ENCODE results near the gene DENND6B. TPM values are rescaled to one million over a fixed set of nuclear protein-coding genes. Genes with fewer than 3 reads are reported as not detected.

The DENND6B gene
- total RNA-seq, 1 experiment from 2014 or later = 2.5 TPM

GRCh38 chr22:50356186-50356585, 29.4 kb upstream of the DENND6B start (continued):
- TF ChIP-seq, protein P1, sequence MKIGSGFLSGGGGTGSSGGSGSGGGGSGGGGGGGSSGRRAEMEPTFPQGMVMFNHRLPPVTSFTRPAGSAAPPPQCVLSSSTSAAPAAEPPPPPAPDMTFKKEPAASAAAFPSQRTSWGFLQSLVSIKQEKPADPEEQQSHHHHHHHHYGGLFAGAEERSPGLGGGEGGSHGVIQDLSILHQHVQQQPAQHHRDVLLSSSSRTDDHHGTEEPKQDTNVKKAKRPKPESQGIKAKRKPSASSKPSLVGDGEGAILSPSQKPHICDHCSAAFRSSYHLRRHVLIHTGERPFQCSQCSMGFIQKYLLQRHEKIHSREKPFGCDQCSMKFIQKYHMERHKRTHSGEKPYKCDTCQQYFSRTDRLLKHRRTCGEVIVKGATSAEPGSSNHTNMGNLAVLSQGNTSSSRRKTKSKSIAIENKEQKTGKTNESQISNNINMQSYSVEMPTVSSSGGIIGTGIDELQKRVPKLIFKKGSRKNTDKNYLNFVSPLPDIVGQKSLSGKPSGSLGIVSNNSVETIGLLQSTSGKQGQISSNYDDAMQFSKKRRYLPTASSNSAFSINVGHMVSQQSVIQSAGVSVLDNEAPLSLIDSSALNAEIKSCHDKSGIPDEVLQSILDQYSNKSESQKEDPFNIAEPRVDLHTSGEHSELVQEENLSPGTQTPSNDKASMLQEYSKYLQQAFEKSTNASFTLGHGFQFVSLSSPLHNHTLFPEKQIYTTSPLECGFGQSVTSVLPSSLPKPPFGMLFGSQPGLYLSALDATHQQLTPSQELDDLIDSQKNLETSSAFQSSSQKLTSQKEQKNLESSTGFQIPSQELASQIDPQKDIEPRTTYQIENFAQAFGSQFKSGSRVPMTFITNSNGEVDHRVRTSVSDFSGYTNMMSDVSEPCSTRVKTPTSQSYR (CRISPR knock-in tag; IDR thresholded peaks at IDR 0.05) = no peak
- no peak for TF ChIP-seq CBFB (CRISPR knock-in tag; IDR thresholded peaks at IDR 0.05; ENCODE audit: low read depth)
- TF ChIP-seq, protein P2, sequence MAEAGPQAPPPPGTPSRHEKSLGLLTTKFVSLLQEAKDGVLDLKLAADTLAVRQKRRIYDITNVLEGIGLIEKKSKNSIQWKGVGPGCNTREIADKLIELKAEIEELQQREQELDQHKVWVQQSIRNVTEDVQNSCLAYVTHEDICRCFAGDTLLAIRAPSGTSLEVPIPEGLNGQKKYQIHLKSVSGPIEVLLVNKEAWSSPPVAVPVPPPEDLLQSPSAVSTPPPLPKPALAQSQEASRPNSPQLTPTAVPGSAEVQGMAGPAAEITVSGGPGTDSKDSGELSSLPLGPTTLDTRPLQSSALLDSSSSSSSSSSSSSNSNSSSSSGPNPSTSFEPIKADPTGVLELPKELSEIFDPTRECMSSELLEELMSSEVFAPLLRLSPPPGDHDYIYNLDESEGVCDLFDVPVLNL (CRISPR knock-in tag; IDR thresholded peaks at IDR 0.05; ENCODE audit: borderline replicate concordance, low read depth) = no peak
- no peak for TF ChIP-seq MYBL2 (CRISPR knock-in tag; IDR thresholded peaks at IDR 0.05)
- no peak for TF ChIP-seq FOXJ3 (CRISPR knock-in tag; IDR thresholded peaks at IDR 0.05; ENCODE audit: borderline replicate concordance)
- TF ChIP-seq CREB1 (CRISPR knock-in tag; IDR thresholded peaks at IDR 0.05) = no peak

DNA sequence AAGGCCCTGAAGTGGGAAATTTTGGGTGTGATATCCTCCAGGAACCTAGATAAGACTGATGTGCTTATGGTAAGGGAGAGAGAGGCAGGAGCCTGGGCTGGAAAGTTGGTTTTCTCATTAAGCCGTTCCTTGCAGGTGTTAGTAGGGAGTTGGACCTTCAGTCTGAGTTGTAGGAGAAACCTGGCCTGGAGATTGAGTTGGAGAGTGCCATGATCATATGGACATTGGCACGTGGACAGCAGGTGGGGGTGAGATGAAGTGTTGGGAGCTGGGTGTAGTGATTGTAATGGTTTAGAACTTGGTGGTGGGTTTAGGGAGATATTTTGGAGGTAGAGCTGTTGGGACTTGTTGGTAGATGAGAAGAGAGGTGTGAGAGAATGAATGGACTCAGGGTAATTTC, 21.2 kb upstream of the DENND6B start:
- no peak overlapping the region for H3K27ac Mint-ChIP-seq
- TF ChIP-seq ZNF121 (CRISPR knock-in tag; IDR thresholded peaks at IDR 0.05) (no peak), TCF7 (CRISPR knock-in tag; IDR thresholded peaks at IDR 0.05; ENCODE audit: low read depth) (no peak), ZMAT4 (CRISPR knock-in tag; IDR thresholded peaks at IDR 0.05) (no peak), NFE2L1 (CRISPR knock-in tag; IDR thresholded peaks at IDR 0.05) (no peak), ELF4 (CRISPR knock-in tag; IDR thresholded peaks at IDR 0.05; ENCODE audit: low read depth) (no peak), TP53 (CRISPR knock-in tag; IDR thresholded peaks at IDR 0.05) (no peak)

DNA sequence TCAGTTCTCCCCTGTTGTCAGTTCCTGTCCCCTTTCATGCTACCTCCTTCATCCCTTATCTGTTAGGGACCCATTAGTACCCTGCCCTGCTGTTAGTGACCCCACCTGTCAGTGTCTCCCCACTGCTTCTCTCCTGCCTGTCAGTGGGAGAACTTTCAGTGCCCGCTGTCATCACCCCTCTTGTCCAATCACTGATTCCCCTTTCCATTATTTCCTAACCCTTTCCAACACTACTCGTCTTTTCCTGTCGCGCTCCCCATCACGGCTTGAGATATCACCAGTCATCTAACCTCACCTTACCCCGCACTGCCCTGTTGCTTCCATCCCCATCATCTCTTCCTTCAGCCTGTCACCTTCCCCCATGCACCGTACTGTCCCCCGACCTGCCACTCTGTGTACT, 20.3 kb upstream of the DENND6B start:
- Mint-ChIP-seq H3K27ac (no peak overlapping the region), H3K4me3 (no peak overlapping the region), H3K36me3 (no peaks in the 10 kb centered on the region), H3K27me3 (ENCODE audit: low read depth) (no peaks in the 10 kb centered on the region), H3K4me1 (no peaks in the 10 kb centered on the region), H3K9me3 (no peaks in the 10 kb centered on the region)
- ChIA-PET POLR2A (no interaction called here), CTCF (no interaction called here)
- DNase-seq (ENCODE audit: low spot score) (no peak), ATAC-seq (no peak)
- TF ChIP-seq SMAD3 (CRISPR knock-in tag; IDR thresholded peaks at IDR 0.05; ENCODE audit: borderline replicate concordance) = no peak
- TF ChIP-seq HMGXB4 (CRISPR knock-in tag; IDR thresholded peaks at IDR 0.05) = no peak
- TF ChIP-seq, protein P1 (CRISPR knock-in tag; IDR thresholded peaks at IDR 0.05) = no peak
- no peak for TF ChIP-seq SP1 (CRISPR knock-in tag; conservative IDR thresholded peaks at IDR 0.05)
- no peak for TF ChIP-seq AFF4 (CRISPR knock-in tag; IDR thresholded peaks at IDR 0.05; ENCODE audit: borderline replicate concordance)
- no peak for TF ChIP-seq ESRRA (CRISPR knock-in tag; IDR thresholded peaks at IDR 0.05; ENCODE audit: borderline replicate concordance)
- TF ChIP-seq, protein P3, sequence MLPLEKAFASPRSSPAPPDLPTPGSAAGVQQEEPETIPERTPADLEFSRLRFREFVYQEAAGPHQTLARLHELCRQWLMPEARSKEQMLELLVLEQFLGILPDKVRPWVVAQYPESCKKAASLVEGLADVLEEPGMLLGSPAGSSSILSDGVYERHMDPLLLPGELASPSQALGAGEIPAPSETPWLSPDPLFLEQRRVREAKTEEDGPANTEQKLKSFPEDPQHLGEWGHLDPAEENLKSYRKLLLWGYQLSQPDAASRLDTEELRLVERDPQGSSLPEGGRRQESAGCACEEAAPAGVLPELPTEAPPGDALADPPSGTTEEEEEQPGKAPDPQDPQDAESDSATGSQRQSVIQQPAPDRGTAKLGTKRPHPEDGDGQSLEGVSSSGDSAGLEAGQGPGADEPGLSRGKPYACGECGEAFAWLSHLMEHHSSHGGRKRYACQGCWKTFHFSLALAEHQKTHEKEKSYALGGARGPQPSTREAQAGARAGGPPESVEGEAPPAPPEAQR (CRISPR knock-in tag; IDR thresholded peaks at IDR 0.05) = no peak
- no peak for TF ChIP-seq NFATC4 (CRISPR knock-in tag; IDR thresholded peaks at IDR 0.05)

More for the DNA sequence above, 21.2 kb upstream of the DENND6B start:
- H3K27me3 Mint-ChIP-seq (ENCODE audit: low read depth) = no peaks in the 10 kb centered on the region
- H3K4me3 Mint-ChIP-seq = no peak overlapping the region
- H3K9me3 Mint-ChIP-seq = no peaks in the 10 kb centered on the region
- DNase-seq (ENCODE audit: low spot score) (no peak), ATAC-seq (no peak)
- no peaks in the 10 kb centered on the region for H3K4me1 Mint-ChIP-seq
- H3K36me3 Mint-ChIP-seq = no peaks in the 10 kb centered on the region
- CTCF ChIA-PET = no interaction called here
- POLR2A ChIA-PET = no interaction called here

Data from WTC11 (cell line).